A673 (cell line): ENCODE results near the gene SYNPO2L. TPM values are rescaled to one million over a fixed set of nuclear protein-coding genes. Genes with fewer than 3 reads are reported as not detected.
A peak's percentile ranks its signal among the peaks of the same experiment; 100 is the strongest.
"Not testable (repeated sequence)": the region's sequence is repeated elsewhere in the genome, so short reads cannot be mapped to it uniquely, and the experiment has no call there.

Experiments
- BruUV-seq: library from RNA; stranded (reverse); fragments of 400-500 nt; replicated peaks from 2 replicates; lab custom pipeline; 2021; lab: Mats Ljungman, UMichigan
- CTCF ChIA-PET: fragments of 300-600 bp; sonication (Branson Sonifier 250); formaldehyde crosslinking; loops from one replicate; lab custom pipeline; 2022; ENCODE audit warnings: antibody characterized with exemption; lab: Charles Lee
- POLR2A ChIA-PET: fragments of 300-600 bp; sonication (Branson Sonifier 250); formaldehyde crosslinking; loops from one replicate; lab custom pipeline; 2022; ENCODE audit warnings: antibody characterized with exemption; ENCODE audit not compliant: low non-redundant PET; lab: Charles Lee
- DNase-seq: peaks from one replicate; pipeline ENCODE4 v3.0.0-alpha.2; 2015; ENCODE audit warnings: low spot score
- H3K27ac ChIP-seq: fragments of 200-600 bp; sonication (generic); 2 replicates; pipeline ENCODE4 v1.5.1; 2016; ENCODE audit warnings: mixed run types, low read depth, mild to moderate bottlenecking, mixed read lengths, antibody characterized with exemption, low read length; ENCODE audit not compliant: poor library complexity, severe bottlenecking
- H3K27me3 ChIP-seq: fragments of 200-600 bp; sonication (generic); replicated peaks from 2 replicates; pipeline ENCODE4 v1.6.1; 2017; ENCODE audit warnings: mixed run types, low read depth, mild to moderate bottlenecking, mixed read lengths, antibody characterized with exemption, low read length; ENCODE audit not compliant: insufficient read depth, poor library complexity
- H3K36me3 ChIP-seq: fragments of 200-600 bp; sonication (generic); 2 replicates; pipeline ENCODE4 v1.6.1; 2016; ENCODE audit warnings: mixed run types, mild to moderate bottlenecking, mixed read lengths, antibody characterized with exemption, low read length; ENCODE audit not compliant: insufficient read depth, poor library complexity, severe bottlenecking
- H3K4me1 ChIP-seq: fragments of 200-600 bp; sonication (generic); 2 replicates; pipeline ENCODE4 v1.6.1; 2017; ENCODE audit warnings: mixed run types, mild to moderate bottlenecking, mixed read lengths, antibody characterized with exemption, low read length; ENCODE audit not compliant: insufficient read depth, poor library complexity, severe bottlenecking
- H3K4me3 ChIP-seq: fragments of 200-600 bp; sonication (generic); 2 replicates; pipeline ENCODE4 v1.5.1; 2016; ENCODE audit warnings: low read depth, mixed run types, mild to moderate bottlenecking, mixed read lengths, low read length; ENCODE audit not compliant: poor library complexity, severe bottlenecking
- H3K9me3 ChIP-seq: fragments of 200-600 bp; sonication (generic); 2 replicates; pipeline ENCODE4 v1.6.1; 2016; ENCODE audit warnings: mixed run types, low read depth, mild to moderate bottlenecking, mixed read lengths, antibody characterized with exemption, low read length; ENCODE audit not compliant: poor library complexity, severe bottlenecking
- EZH2 ChIP-seq: fragments of 200-600 bp; sonication (generic); IDR thresholded peaks from 2 replicates; pipeline ENCODE4 v1.6.1; 2017; ENCODE audit warnings: borderline replicate concordance, low read depth, mild to moderate bottlenecking, mixed read lengths, antibody characterized with exemption, low read length; ENCODE audit not compliant: poor library complexity, severe bottlenecking
- intact Hi-C: fragments of 100-400 bp; cut with micrococcal nuclease; formaldehyde crosslinking; loops from one replicate; pipeline ENCODE4 v1.10.0; 2022; ENCODE audit not compliant: unreplicated experiment
- total RNA-seq: library from RNA; stranded (reverse); gene quantifications from 2 replicates; pipeline ENCODE4 v1.2.3, GENCODE V29; 2021
- TF ChIP-seq, protein P1 (sequence below): fragments of 300-800, 200-600 bp; sonication (generic); conservative IDR thresholded peaks from 2 replicates; pipeline ENCODE4 v1.5.1; 2017; ENCODE audit warnings: low read depth, mild to moderate bottlenecking, antibody characterized with exemption, low read length, moderate library complexity, mixed read lengths

The SYNPO2L gene
- total RNA-seq, 1 experiment from 2014 or later: 0.06 TPM

GRCh38 chr10:73625884-73626752, 29.7 kb downstream of the SYNPO2L start:
- Histone ChIP-seq H3K27ac (peak overlapping the region; percentile 84), H3K9me3 (no peaks in the 10 kb centered on the region), H3K4me1 (peaks cover 6% of the 10 kb centered on the region), H3K36me3 (no peaks in the 10 kb centered on the region), H3K4me3 (peak overlapping the region; percentile 78), H3K27me3 (no peaks in the 10 kb centered on the region)
- BruUV-seq: TSS peak; percentile 87
- DNase-seq: peak; percentile 99
- ChIA-PET POLR2A (interaction anchor here (0.6 to 0.7 kb wide), 3 partner anchors 10 to 55 kb away, joined by 3 to 10 read pairs (median 5); no protein-coding TSS in a partner anchor), CTCF (interaction anchor here (0.6 to 0.8 kb wide), 4 partner anchors 16 to 323 kb away, joined by 3 to 10 read pairs (median 4); no protein-coding TSS in a partner anchor)
- TF ChIP-seq, protein P1, sequence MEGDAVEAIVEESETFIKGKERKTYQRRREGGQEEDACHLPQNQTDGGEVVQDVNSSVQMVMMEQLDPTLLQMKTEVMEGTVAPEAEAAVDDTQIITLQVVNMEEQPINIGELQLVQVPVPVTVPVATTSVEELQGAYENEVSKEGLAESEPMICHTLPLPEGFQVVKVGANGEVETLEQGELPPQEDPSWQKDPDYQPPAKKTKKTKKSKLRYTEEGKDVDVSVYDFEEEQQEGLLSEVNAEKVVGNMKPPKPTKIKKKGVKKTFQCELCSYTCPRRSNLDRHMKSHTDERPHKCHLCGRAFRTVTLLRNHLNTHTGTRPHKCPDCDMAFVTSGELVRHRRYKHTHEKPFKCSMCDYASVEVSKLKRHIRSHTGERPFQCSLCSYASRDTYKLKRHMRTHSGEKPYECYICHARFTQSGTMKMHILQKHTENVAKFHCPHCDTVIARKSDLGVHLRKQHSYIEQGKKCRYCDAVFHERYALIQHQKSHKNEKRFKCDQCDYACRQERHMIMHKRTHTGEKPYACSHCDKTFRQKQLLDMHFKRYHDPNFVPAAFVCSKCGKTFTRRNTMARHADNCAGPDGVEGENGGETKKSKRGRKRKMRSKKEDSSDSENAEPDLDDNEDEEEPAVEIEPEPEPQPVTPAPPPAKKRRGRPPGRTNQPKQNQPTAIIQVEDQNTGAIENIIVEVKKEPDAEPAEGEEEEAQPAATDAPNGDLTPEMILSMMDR: no peak
- no peak for TF ChIP-seq EZH2
- intact Hi-C loops: no loop called here

DNA sequence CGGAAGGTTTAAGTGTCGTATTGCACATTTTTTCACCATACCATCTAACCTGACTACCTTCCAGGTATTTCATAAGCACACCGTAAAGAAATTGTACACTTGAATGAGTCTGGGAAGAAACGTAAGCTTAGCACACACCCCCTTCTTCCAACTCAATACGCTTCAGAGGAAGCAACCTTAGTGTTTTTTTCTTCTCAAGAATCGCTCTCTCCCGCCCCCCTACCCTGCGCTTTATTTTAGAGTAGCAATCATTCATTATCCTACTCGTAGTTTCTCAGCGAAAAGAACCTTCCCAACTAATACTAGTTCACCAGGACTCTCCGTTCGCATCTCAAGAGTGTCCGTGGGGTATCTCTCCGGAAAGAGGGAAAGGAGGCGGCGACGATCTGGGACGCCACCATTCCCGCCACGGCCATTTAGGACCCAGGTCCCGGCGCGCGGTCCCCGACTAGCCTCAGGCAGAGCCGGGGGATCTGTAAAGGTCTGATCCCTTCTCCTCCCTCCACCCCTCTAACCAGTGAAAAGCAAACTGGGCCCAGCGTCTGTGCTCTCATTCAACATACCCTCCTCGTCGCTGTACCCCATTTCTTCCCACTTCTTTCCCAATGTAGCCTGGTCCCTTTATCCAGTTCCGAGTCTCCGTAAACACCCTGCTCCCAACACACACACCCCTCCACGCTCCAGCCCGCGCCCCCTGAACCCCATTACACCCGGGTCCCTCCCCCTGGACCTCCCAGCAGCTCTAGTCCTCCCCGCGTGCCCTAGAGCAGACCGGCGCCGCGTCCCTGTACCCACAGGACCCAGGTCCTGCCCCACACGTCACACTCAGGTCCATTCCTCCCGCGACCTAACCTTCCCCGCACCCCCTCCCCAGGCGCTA, 30.6 kb downstream of the SYNPO2L start:
- DNase-seq: peak; percentile 67
- Histone ChIP-seq H3K36me3 (no peaks in the 10 kb centered on the region), H3K4me3 (peak overlapping the region; percentile 78), H3K9me3 (no peaks in the 10 kb centered on the region), H3K27me3 (no peaks in the 10 kb centered on the region), H3K4me1 (peaks cover 6% of the 10 kb centered on the region), H3K27ac (peak overlapping the region; percentile 84)
- BruUV-seq: no TSS peak
- ChIA-PET POLR2A (interaction anchor here (0.7 kb wide), 1 partner anchor 54 kb away, joined by 10 read pairs; no protein-coding TSS in a partner anchor), CTCF (interaction anchor here (0.6 to 0.8 kb wide), 4 partner anchors 17 to 322 kb away, joined by 3 to 10 read pairs (median 4); no protein-coding TSS in a partner anchor)
- TF ChIP-seq, protein P1: no peak
- TF ChIP-seq EZH2: no peak
- intact Hi-C loops: no loop called here

GRCh38 chr10:73623056-73623455, 32.8 kb downstream of the SYNPO2L start:
- Histone ChIP-seq H3K4me3 (no peak overlapping the region), H3K27me3 (no peaks in the 10 kb centered on the region), H3K27ac (no peak overlapping the region), H3K4me1 (peaks cover 6% of the 10 kb centered on the region), H3K36me3 (no peaks in the 10 kb centered on the region), H3K9me3 (no peaks in the 10 kb centered on the region)
- DNase-seq: no peak
- no peak for TF ChIP-seq EZH2
- TF ChIP-seq, protein P1: no peak
- BruUV-seq: TSS peak; percentile 21
- ChIA-PET POLR2A (no interaction called here), CTCF (no interaction called here)
- intact Hi-C loops: no loop called here

DNA sequence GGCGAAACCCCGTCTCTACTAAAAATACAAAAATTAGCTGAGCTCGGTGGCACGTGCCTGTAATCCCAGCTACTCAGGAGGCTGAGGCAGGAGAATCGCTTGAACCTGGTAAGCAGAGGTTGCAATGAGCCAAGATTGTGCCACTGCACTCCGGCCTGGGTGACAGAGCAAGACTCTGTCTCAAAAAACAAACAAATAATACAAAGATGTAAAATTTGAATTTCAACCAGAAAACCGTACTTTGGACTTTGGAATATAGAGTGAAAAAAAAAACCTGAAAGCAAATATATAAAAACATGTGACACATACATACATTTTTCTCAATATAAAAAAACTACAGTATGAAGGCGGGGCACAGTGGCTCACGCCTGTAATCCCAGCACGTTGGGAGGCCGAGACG, 34.9 kb downstream of the SYNPO2L start:
- POLR2A ChIA-PET, H3K27me3 ChIP-seq, BruUV-seq, H3K4me3 ChIP-seq, H3K36me3 ChIP-seq, H3K4me1 ChIP-seq, H3K27ac ChIP-seq, H3K9me3 ChIP-seq, DNase-seq, CTCF ChIA-PET, intact Hi-C loops: not testable (repeated sequence)

GRCh38 chr10:73617143-73617542, 38.7 kb downstream of the SYNPO2L start:
- not testable (repeated sequence) for H3K27ac ChIP-seq, H3K27me3 ChIP-seq, BruUV-seq

More at GRCh38 chr10:73617143-73617542, 38.7 kb downstream of the SYNPO2L start:
- H3K36me3 ChIP-seq, intact Hi-C loops, H3K4me3 ChIP-seq, DNase-seq, H3K9me3 ChIP-seq, CTCF ChIA-PET, H3K4me1 ChIP-seq: not testable (repeated sequence)
- POLR2A ChIA-PET: interaction anchor here (0.7 kb wide), 1 partner anchor 9 kb away, joined by 6 read pairs; no protein-coding TSS in a partner anchor
